NCI-H1048 (cell line): ENCODE measurements around the gene GNAQ.
"Not testable (repeated sequence)": the region's sequence is repeated elsewhere in the genome, so short reads cannot be mapped to it uniquely, and the experiment has no call there.

Experiments used
- DNase-seq: peaks from one replicate; lab custom pipeline; 2025; lab: John Stamatoyannopoulos, UW

Gene GNAQ

GRCh38 chr9:77771171-77771570, 260.4 kb downstream of the GNAQ start:
- DNase-seq: no peak

- DNase-seq: no peak
Measured at GRCh38 chr9:77770340-77770739, 261.3 kb downstream of the GNAQ start.

DNA sequence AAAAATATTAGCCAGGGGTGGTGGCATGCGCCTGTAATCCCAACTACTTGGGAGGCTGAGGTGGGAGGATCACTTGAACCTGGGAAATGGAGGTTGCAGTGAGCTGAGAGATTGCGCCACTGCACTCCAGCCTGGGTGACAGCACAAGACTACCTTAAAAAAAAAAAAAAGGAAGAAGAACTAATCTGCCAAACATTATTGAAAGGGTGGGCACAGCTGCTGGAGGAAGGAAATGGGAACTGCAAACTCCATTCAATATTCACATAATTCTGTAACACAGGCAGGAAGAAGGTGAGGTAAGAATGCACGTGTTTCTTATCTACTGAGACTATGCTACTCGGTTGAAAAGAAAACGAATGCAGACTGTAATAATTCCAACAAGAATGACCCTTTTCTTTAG, 262.4 kb downstream of the GNAQ start:
- no peak for DNase-seq

DNA sequence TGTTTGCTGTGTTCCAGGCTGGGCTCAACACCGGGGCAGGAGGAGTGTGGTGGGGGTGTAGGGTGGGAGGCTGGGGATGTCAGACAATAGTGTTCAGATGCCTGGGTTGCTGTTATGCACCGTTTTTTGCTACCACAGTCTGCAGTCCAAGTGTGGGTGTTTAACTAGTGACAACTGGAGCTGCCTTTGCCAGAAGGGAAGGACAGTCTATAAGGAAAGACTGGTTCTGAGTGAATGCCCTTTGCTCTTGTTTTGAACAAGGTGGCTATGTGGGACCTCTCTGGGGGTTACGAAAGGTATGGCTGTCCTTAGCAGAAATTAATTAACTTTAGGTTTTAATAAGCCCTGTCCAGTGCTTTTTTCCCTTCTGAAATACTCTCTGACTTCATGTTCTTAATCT, 265.0 kb downstream of the GNAQ start:
- no peak for DNase-seq

DNA sequence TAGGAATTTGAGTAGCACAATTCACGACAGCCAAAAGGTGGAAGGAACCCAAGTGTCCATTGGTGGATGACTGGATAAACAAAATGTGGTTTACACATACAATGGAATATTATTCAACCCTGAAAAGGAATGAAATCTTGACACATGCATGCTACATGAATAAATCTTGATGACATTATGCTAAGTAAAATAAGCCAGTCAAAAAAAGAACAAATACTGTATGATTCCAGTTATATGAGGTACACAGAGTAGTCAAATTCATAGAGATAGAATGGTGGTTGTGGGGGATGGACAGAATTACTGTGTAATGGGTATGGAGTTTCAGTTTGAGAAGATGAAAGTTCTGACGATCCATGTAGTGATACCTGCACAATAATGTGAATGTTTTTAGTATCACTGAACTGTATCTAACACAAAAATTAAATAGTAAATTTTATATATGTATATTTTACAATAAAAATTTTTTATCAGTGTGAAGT, 265.8 kb downstream of the GNAQ start:
- DNase-seq: no peak

DNA sequence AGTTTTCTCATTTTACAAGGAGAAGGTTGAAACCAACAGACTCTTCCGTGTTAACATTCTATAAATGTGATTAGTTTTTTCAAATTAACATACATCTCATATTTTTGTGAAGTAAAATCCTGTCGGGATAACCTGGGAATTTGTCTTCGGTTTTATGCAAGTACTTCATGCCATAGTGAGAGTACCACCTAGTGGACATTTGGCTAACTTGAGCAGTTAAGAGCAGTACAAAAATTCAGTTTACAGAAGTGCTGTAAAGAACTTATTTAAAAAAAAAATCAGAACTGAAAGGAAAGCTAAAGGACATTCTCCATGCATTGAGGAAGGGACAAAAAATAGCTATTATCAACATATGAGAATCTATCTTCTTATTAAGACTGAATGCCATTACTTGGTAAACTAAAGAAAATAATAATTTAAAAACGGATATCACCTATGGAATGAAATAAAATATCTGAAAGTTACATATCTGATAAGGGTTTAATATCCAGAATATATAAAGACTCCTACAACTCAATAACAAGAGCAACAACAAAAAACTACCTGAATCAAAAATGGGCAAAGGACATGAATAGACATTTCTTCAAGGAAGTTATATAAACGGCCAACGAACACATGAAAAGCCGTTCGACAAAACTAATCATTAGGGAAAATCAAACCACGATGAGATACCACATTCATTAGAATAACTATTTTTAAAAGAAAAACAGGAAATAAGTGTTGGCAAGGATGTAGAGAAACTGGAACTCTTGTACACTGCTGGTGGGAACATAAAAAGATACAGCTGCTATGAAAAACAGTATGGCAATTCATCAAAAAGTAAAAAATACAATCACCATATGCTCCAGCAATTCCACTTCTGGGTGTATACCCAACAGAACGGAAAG, 266.5 kb downstream of the GNAQ start:
- DNase-seq: no peak

DNA sequence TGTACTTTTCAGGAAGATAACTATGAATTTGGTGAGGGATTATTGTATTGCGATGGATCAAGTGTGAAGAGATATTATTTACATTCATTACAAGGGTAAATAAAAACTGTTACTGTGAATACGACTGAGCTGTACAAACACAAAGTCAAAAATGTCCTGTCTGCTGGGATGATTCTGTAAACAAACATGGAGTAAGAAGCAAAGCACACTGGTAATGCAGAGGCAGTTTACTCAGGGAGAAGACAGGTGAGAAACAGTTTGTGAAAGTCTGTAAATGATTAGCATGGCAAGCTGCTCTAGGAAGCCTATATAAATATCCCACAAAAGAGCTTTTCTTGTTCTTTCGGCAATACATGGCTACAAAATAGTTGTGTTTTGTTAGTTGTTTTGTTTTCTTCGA, 268.0 kb downstream of the GNAQ start:
- DNase-seq: no peak

DNA sequence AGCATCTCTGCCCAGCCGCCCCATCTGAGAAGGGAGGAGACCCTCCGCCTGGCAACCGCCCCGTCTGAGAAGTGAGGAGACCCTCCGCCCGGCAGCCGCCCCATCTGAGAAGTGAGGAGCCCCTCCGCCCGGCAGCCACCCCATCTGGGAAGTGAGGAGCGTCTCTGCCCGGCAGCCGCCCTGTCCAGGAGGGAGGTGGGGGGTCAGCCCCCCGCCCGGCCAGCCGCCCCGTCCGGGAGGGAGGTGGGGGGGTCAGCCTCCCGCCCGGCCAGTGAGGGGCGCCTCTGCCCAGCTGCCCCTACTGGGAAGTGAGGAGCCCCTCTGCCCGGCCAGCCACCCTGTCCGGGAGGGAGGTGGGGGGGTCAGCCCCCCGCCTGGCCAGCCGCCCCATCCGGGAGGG, 270.7 kb downstream of the GNAQ start:
- DNase-seq: not testable (repeated sequence)

- DNase-seq: no peak
Measured at GRCh38 chr9:77759391-77759790, 272.2 kb downstream of the GNAQ start.

GRCh38 chr9:77756449-77756848, 275.2 kb downstream of the GNAQ start:
- DNase-seq: no peak

- DNase-seq: no peak
Measured at GRCh38 chr9:77753180-77753579, 278.4 kb downstream of the GNAQ start.

DNA sequence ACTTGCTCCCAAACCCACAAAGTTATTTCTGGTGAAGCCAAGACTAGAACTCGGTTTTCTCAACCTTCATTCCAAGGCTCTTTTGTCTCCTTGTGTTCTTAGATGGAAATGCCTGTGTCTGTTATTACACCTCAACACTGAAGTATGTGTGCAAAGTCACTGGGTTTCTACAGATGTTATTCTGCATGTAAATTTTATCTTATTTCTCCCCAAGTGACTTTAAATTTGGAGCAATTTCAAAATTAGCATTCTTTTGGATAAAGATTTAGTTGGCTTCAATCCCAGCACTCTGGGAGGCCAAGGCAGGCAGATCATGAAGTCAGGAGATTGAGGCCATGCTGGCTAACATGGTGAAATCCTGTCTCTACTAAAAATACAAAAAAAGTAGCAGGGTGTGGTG, 279.1 kb downstream of the GNAQ start:
- DNase-seq: no peak

GRCh38 chr9:77751341-77752091, 280.1 kb downstream of the GNAQ start:
- DNase-seq: no peak

- no peak for DNase-seq
Measured at GRCh38 chr9:77750981-77751340, 280.6 kb downstream of the GNAQ start.

- DNase-seq: no peak
Measured at GRCh38 chr9:77750284-77750683, 281.3 kb downstream of the GNAQ start.

GRCh38 chr9:77748214-77748772, 283.3 kb downstream of the GNAQ start:
- DNase-seq: no peak

DNA sequence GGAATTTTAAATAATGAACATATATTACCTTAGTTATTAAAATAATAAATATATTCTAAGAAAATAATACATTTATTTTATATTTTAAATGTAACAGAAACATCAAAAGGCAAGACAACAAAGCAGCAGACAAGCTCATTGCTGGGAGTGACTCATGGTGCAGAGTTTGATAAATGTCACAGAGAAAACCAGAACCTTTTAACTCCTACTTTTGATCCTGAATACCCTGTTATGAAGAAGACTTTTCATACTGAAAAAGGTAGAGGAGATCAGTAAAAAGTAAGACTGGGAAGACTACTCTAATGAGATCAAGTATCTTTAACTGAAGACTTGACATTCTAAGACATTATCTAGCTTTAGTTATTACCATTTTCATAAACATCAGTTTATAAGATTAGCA, 284.4 kb downstream of the GNAQ start:
- no peak for DNase-seq

DNA sequence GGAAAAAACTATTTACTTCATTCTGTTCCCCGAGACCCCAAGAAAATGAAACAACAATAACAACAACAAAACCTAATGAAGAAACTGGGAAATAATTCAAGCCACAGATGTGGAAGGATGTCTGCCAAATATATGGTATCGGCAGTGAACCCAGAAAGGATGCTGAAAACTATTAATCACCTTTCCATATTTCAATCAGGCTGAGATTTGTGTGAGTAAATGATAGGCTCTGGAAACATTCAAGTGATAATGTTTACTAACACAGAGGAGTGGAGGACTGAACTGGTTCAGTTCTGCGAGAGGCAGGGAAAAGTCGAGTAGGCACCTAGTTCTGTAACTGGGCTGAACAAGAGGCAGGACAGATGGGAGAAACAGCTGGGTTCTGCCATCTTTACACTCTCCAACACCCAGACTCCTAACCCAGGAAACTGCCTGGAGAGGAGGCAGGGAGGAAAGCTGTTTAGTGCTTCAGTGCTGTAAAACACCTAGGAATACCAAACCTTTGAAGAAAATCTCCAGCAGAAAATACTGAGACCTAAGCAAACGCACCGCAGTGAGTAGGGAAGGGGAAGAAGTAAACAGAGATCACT, 286.7 kb downstream of the GNAQ start:
- DNase-seq: no peak

DNA sequence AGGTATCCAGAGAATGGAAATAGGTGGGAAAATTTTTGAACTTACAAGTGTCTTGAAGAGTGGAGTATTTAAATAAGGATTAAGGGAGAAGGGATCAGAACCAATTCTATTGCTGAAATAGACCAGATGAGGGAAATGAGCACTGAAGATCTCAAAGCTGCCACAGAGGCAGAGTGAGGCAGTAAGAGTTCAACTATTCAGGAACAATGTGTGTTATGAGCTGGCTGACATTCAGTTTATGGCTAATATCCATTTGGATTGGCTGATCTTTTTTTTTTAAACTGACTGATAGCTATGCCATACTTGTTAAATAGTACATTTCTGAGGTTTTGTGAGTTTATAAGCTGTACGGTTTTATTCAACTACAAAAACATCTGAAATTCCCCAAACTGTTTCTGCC, 288.2 kb downstream of the GNAQ start:
- no peak for DNase-seq

DNA sequence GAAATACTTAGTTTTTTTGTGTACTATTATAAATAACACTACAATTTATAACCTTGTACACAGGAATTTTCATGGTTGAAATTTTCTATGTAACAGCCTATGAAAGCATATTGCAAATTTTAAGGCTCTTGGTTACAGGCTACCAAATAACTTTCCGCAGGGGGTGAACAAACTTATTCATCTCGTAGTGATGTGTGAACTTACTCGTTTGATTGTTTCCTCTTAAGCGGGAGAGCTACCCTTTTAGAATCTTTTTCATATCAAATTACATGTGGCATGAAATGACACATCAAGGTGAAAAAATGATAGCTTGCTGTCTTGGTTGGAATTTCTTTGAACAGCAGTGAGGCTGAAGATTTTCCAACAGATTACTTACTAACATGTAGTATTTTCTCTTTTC, 292.7 kb downstream of the GNAQ start:
- no peak for DNase-seq

DNA sequence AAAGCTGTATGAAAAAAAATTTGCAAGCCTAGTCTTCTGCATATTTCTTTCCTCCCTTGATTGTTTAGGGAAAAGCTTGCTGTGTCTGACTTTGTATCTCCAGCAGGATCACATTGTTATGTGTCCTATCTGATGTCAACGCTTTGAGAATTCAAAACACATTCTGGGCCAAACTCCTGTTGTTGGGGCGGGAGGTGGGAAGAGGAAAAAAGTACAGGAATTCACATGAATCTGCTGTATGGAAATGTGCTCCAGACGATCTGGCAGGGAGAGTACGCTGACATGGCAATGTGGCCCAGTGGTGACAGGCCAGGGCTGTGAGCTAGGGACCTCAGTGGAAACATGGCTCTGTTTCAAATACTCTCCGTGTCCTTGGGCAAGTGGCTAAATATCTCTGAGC, 296.1 kb downstream of the GNAQ start:
- no peak for DNase-seq

DNA sequence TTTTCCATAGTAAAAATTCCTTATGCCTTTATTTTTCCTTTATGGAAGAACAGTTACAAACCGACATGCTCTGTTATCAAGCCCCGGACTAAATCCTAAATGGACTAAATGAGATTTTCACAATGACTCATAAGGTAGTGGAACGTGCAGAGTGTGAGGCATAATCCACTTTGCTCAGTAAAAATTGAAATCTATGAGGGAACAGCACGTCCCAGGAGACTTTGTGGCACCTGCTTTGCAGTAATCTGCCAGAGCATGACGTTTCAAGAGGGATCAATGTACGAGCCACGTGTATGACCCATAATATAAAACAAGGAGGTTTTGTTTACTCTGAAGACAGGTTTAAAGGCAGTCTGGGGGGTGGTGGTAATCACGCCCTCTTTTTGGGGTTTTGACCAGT, 299.7 kb downstream of the GNAQ start:
- DNase-seq: no peak
